GM12878 (cell line): ENCODE data around the gene SYCP2. TPM values are rescaled to one million over a fixed set of nuclear protein-coding genes. Genes with fewer than 3 reads are reported as not detected.

Experiments used
- ATAC-seq: fragments of 200-7000 bp; cut with Tn5 transposase; 3 replicates; pipeline ENCODE4 v1.9.1; 2020; ENCODE audit warnings: mild to moderate bottlenecking, moderate library complexity
- BruUV-seq: library from RNA; stranded (reverse); fragments of 400-500 nt; replicated peaks from 2 replicates; lab custom pipeline; 2021; lab: Mats Ljungman, UMichigan
- CTCF ChIA-PET: fragments of 300-600 bp; sonication (Branson Sonifier 250); formaldehyde crosslinking; extraction: SDS; loops from one replicate; lab custom pipeline; 2021; ENCODE audit warnings: inconsistent platforms; lab: Yijun Ruan, JAX
- POLR2A ChIA-PET: fragments of 350-600 bp; formaldehyde crosslinking; extraction: SDS; loops from one replicate; lab custom pipeline; 2021; ENCODE audit warnings: inconsistent platforms; lab: Charles Lee
- RAD21 ChIA-PET: fragments of 300-600 bp; sonication (Branson Sonifier 250); formaldehyde crosslinking; loops from one replicate; lab custom pipeline; 2023; ENCODE audit warnings: antibody characterized with exemption; ENCODE audit not compliant: unreplicated experiment; lab: Charles Lee
- SMC1A ChIA-PET: fragments of 300-600 bp; sonication (Branson Sonifier 250); formaldehyde crosslinking; loops from one replicate; lab custom pipeline; 2023; ENCODE audit not compliant: unreplicated experiment, uncharacterized antibody; lab: Charles Lee
- DNase-seq: peaks from one replicate; pipeline ENCODE4 v3.0.0-alpha.2; 2011; ENCODE audit warnings: low read depth, low spot score
- FAIRE-seq: peaks from 3 replicates; lab custom pipeline; 2011; peaks lifted over from hg19 to GRCh38; lab: Jason Lieb, UNC
- H2AFZ ChIP-seq: 2 replicates; pipeline ENCODE4 v1.6.0; 2011; ENCODE audit warnings: low read depth, low read length, control low read depth; ENCODE audit not compliant: control insufficient read depth
- H3K27ac ChIP-seq: 2 replicates; pipeline ENCODE4 v1.5.1; 2011; ENCODE audit warnings: control low read depth; ENCODE audit not compliant: control insufficient read depth, insufficient read depth
- H3K27me3 ChIP-seq, 2 experiments: replicated peaks in 1 of 2; 2 replicates each; pipeline versions ENCODE4 v1.6.0 to v1.6.1; 2011; ENCODE audit warnings: low read length in 1 of 2; ENCODE audit not compliant: control insufficient read depth in 2 of 2, insufficient read depth in 2 of 2
- H3K36me3 ChIP-seq, 2 experiments: 2 replicates each; pipeline ENCODE4 v1.5.1; 2011; ENCODE audit warnings: low read length in 1 of 2; ENCODE audit not compliant: control insufficient read depth in 2 of 2, insufficient read depth in 2 of 2
- H3K4me1 ChIP-seq: 2 replicates; pipeline ENCODE4 v1.6.1; 2011; ENCODE audit warnings: mild to moderate bottlenecking, low read length, moderate library complexity, mixed read lengths; ENCODE audit not compliant: control insufficient read depth, insufficient read depth
- H3K4me2 ChIP-seq: 2 replicates; pipeline ENCODE4 v1.6.0; 2011; ENCODE audit warnings: control low read depth; ENCODE audit not compliant: control insufficient read depth, insufficient read depth
- H3K4me3 ChIP-seq: fragments of 200-600 bp; sonication (generic); 2 replicates; pipeline ENCODE4 v1.5.1; 2016
- H3K79me2 ChIP-seq: 2 replicates; pipeline ENCODE4 v1.6.0; 2011; ENCODE audit warnings: low read length; ENCODE audit not compliant: control insufficient read depth, insufficient read depth
- H3K9ac ChIP-seq: 2 replicates; pipeline ENCODE4 v1.8.0; 2011; ENCODE audit warnings: low read length, control low read depth, mixed read lengths; ENCODE audit not compliant: control insufficient read depth, insufficient read depth
- H3K9me3 ChIP-seq: replicated peaks from 3 replicates; pipeline ENCODE4 v1.5.1; 2011; ENCODE audit warnings: mild to moderate bottlenecking, low read length; ENCODE audit not compliant: control insufficient read depth, insufficient read depth
- H4K20me1 ChIP-seq: 2 replicates; pipeline ENCODE4 v1.6.0; 2011; ENCODE audit not compliant: control insufficient read depth, insufficient read depth
- BMI1 ChIP-seq: fragments of 450-650 bp; IDR thresholded peaks from 2 replicates; pipeline ENCODE4 v1.6.1; 2016; ENCODE audit warnings: mild to moderate bottlenecking, moderate library complexity, borderline replicate concordance
- NFXL1 ChIP-seq: fragments of 450-650 bp; IDR thresholded peaks from 2 replicates; pipeline ENCODE4 v1.6.1; 2017; ENCODE audit warnings: antibody characterized with exemption, mild to moderate bottlenecking, borderline replicate concordance
- SIX5 ChIP-seq: IDR thresholded peaks from 2 replicates; pipeline ENCODE4 v1.6.1; 2011; ENCODE audit warnings: mild to moderate bottlenecking, low read depth, low read length, moderate library complexity; ENCODE audit not compliant: severe bottlenecking
- YY1 ChIP-seq: IDR thresholded peaks from 2 replicates; pipeline ENCODE4 v1.6.1; 2011; ENCODE audit warnings: low read depth, mild to moderate bottlenecking, low read length
- ZNF207 ChIP-seq: fragments of 450-650 bp; IDR thresholded peaks from 2 replicates; pipeline ENCODE4 v1.6.1; 2014; ENCODE audit warnings: antibody characterized with exemption, mild to moderate bottlenecking, borderline replicate concordance
- ZNF217 ChIP-seq: fragments of 450-650 bp; IDR thresholded peaks from 2 replicates; pipeline ENCODE4 v1.6.1; 2017; ENCODE audit warnings: antibody characterized with exemption, mild to moderate bottlenecking
- WGBS: methylation state at CpG from one replicate; pipeline ENCODE4 v1.1.6; 2016; ENCODE audit warnings: low lambda C conversion rate; ENCODE audit not compliant: insufficient replicate concordance, insufficient coverage; ENCODE audit errors: missing lambda C conversion rate; 5-methylcytosine and 5-hydroxymethylcytosine counted together
- in situ Hi-C: fragments of 300-500 bp; cut with MboI; formaldehyde crosslinking; loops from 9 replicates; pipeline ENCODE4 v1.14.3; 2018; ENCODE audit warnings: mixed read lengths
- intact Hi-C: fragments of 100-400 bp; cut with micrococcal nuclease; formaldehyde crosslinking; loops from one replicate; pipeline ENCODE4 v1.14.2; 2022; ENCODE audit not compliant: unreplicated experiment
- polyA plus RNA-seq, 11 experiments: library from polyadenylated mRNA; depleted of rRNA in 4 of 11; unstranded in 6 of 11; stranded (reverse) in 5 of 11; fragments of >200 nt; fragmentation: Nextera tagmentation in 4 of 11; fragmentation: Illumina TruSeq in 1 of 11; extraction: Ambion mirVana in 4 of 11; extraction: Trizol in 1 of 11; gene quantifications; 1 replicate in 1 of 11; 2 replicates in 10 of 11; pipeline versions ENCODE4 v1.2.1 to v1.2.3, GENCODE V29; 2011 to 2016; ENCODE audit warnings: inconsistent platforms in 2 of 11, missing spikeins in 2 of 11, low read depth in 1 of 11
- total RNA-seq, 4 experiments: library from RNA; depleted of rRNA in 3 of 4; stranded (reverse); fragments of >200 nt in 3 of 4; fragmentation: Illumina TruSeq in 1 of 4; extraction: Trizol in 1 of 4; gene quantifications; 2 replicates each; pipeline versions ENCODE4 v1.2.1 to v1.2.3, GENCODE V29; 2013 to 2021
- TF ChIP-seq, protein P1 (sequence below): fragments of 450-650 bp; conservative IDR thresholded peaks from 2 replicates; pipeline ENCODE4 v1.6.1; 2017; ENCODE audit warnings: mild to moderate bottlenecking, moderate library complexity

The SYCP2 gene
- total and polyA plus RNA-seq, 10 of the 15 experiments (the other 5 are each of a cell fraction or from before 2014, with no cell fraction given), result 0.01 to 0.18 (median 0.09) TPM; not detected in 2

DNA sequence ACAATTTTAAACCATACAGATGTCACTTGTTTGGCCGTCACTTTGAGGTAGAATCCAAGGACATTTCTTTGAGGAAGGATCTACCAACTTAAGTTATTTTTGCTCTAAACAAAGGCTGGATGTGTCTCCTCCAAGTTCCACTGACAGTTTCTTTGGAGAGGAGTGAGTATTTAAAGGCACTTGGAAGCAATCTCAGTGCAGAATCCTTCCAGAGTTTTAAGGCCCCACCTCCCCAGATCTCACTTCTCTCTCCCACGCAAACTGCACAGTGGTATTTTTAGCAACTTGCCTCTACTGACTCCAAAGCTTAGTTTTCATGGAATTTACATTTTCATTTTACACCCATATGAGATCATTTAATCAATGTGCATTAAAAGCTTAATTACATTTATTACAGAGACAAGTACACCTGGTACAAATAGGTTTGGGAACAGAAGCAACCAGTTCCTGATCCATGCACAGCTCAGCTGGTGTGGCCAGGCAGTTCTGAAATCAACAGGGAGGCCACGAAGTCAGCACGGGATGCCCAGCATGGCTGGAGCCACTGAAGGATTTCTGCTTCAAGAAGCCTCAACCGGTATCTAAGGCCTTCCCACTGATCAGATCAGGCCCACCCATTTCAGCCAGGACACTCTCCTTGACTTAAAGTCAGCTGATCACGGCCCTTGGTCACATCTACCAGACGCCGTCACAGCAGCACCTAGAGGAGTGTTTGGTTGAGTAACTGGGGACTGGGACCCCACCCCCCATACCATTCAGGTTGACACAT, 109.8 kb downstream of the SYCP2 start (continued):
- TF ChIP-seq, protein P1, sequence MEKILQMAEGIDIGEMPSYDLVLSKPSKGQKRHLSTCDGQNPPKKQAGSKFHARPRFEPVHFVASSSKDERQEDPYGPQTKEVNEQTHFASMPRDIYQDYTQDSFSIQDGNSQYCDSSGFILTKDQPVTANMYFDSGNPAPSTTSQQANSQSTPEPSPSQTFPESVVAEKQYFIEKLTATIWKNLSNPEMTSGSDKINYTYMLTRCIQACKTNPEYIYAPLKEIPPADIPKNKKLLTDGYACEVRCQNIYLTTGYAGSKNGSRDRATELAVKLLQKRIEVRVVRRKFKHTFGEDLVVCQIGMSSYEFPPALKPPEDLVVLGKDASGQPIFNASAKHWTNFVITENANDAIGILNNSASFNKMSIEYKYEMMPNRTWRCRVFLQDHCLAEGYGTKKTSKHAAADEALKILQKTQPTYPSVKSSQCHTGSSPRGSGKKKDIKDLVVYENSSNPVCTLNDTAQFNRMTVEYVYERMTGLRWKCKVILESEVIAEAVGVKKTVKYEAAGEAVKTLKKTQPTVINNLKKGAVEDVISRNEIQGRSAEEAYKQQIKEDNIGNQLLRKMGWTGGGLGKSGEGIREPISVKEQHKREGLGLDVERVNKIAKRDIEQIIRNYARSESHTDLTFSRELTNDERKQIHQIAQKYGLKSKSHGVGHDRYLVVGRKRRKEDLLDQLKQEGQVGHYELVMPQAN, result no peak
- no peak for TF ChIP-seq NFXL1
- TF ChIP-seq, all 136 proteins: peak for 0

DNA sequence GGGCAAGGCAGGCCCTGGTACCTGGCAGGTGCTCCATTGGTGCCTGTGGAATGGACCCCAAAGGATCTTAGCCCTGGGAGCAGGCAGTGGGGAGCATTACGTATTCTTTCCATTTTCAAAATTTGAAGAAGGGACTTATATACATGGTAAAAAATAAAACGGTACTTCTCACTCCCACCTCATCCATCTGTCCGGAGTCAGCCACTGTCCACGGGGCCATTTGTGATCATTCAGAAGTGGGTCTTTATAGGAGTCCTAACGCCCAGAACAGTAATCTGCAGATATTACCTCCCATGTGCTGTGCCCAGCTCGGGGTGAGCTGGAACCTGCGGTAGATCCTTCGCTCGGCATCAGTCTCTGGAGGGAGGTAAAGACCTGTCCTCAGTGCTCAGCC, 110.4 kb downstream of the SYCP2 start:
- intact Hi-C loops, result no loop called here
- DNase-seq, result no peak
- H3K4me3 ChIP-seq, result no peak overlapping the region
- POLR2A ChIA-PET, result no interaction called here
- no peak for ATAC-seq
- no peak overlapping the region for H3K4me2 ChIP-seq
- H3K9me3 ChIP-seq, result no peaks in the 10 kb centered on the region
- H3K4me1 ChIP-seq, result no peaks in the 10 kb centered on the region
- FAIRE-seq, result no peak
- no peak for TF ChIP-seq ZNF217
- TF ChIP-seq ZNF207, result no peak
- TF ChIP-seq YY1, result no peak
- no peak for TF ChIP-seq SIX5
- TF ChIP-seq BMI1, result no peak
- TF ChIP-seq, all 136 proteins: peak for 0
- ChIA-PET CTCF (interaction anchor here (1.2 kb wide), 1 partner anchor 27 kb away, joined by 4 read pairs; no protein-coding TSS in a partner anchor), SMC1A (no interaction called here), RAD21 (no interaction called here)
- no peaks in the 10 kb centered on the region for H4K20me1 ChIP-seq
- BruUV-seq, result no TSS peak
- H3K9ac ChIP-seq, result no peak overlapping the region
- in situ Hi-C loops, result loop anchor here (25.0 kb wide), 1 partner anchor 1261 kb away; no protein-coding TSS in a partner anchor
- H3K36me3 ChIP-seq, result no peaks in the 10 kb centered on the region
- WGBS, result 38% methylated on average over 9 of the region's 9 CpGs
- H2AFZ ChIP-seq, result no peak overlapping the region
- no peak overlapping the region for H3K27ac ChIP-seq
- peaks cover 0 to 2% of the 10 kb centered on the region in 2 experiments; a peak in 1 of 4 replicates for H3K27me3 ChIP-seq
- H3K79me2 ChIP-seq, result no peaks in the 10 kb centered on the region
